CD14-positive monocyte (primary cell): ENCODE results near the gene AFG1L. TPM values are rescaled to one million over a fixed set of nuclear protein-coding genes. Genes with fewer than 3 reads are reported as not detected.

ENCODE experiments used
- DNase-seq, 3 donors: peaks; one replicate each; pipeline ENCODE4 v3.0.0-alpha.2; 2011 to 2022
- H2AFZ ChIP-seq: 2 replicates; pipeline ENCODE4 v1.6.0; 2012; ENCODE audit warnings: mild to moderate bottlenecking, low read depth, low read length, inconsistent platforms; ENCODE audit not compliant: insufficient read depth, poor library complexity, severe bottlenecking
- H3K27ac ChIP-seq, 2 donors: 1 replicate in 1 of 2; 2 replicates in 1 of 2; pipeline ENCODE4 v1.5.1; 2012 to 2013; ENCODE audit warnings: low read length in 2 of 2, control low read depth in 1 of 2, inconsistent platforms in 1 of 2, low read depth in 1 of 2, mild to moderate bottlenecking in 1 of 2
- H3K27me3 ChIP-seq, 2 donors: one replicate each; pipeline versions ENCODE4 v1.6.0 to v1.6.1; 2011 to 2013; ENCODE audit warnings: low read length in 2 of 2; ENCODE audit not compliant: control insufficient read depth in 2 of 2, insufficient read depth in 2 of 2
- H3K36me3 ChIP-seq, 2 donors: replicated peaks in 1 of 2; 1 replicate in 1 of 2; 2 replicates in 1 of 2; pipeline versions ENCODE4 v1.5.1 to v1.6.1; 2012 to 2013; ENCODE audit warnings: low read length in 2 of 2, control low read depth in 1 of 2, inconsistent platforms in 1 of 2, mild to moderate bottlenecking in 1 of 2; ENCODE audit not compliant: insufficient read depth in 2 of 2, control insufficient read depth in 1 of 2
- H3K4me1 ChIP-seq, 2 donors: 1 replicate in 1 of 2; 2 replicates in 1 of 2; pipeline versions ENCODE4 v1.5.1 to v1.6.1; 2012 to 2013; ENCODE audit warnings: low read length in 2 of 2, control low read depth in 1 of 2, inconsistent platforms in 1 of 2, mild to moderate bottlenecking in 1 of 2, moderate library complexity in 1 of 2; ENCODE audit not compliant: insufficient read depth in 2 of 2, control insufficient read depth in 1 of 2
- H3K4me2 ChIP-seq: replicated peaks from 2 replicates; pipeline ENCODE3; 2012; ENCODE audit warnings: low read length, moderate library complexity, mild to moderate bottlenecking; ENCODE audit not compliant: poor library complexity, severe bottlenecking; ENCODE audit errors: extremely low read depth
- H3K4me3 ChIP-seq, 3 experiments: fragments of 200-600 bp in 1 of 3; sonication (generic) in 1 of 3; replicated peaks in 1 of 3; 1 replicate in 2 of 3; 2 replicates in 1 of 3; pipeline ENCODE4 v1.5.1; 2011 to 2013; ENCODE audit warnings: low read length in 3 of 3, mild to moderate bottlenecking in 3 of 3, control low read depth in 2 of 3, low read depth in 2 of 3, inconsistent platforms in 1 of 3, moderate library complexity in 1 of 3
- H3K79me2 ChIP-seq: 2 replicates; pipeline ENCODE4 v1.6.0; 2012; ENCODE audit warnings: mild to moderate bottlenecking, control low read depth, inconsistent platforms, low read length, moderate library complexity; ENCODE audit not compliant: insufficient read depth
- H3K9ac ChIP-seq: 2 replicates; pipeline ENCODE4 v1.6.0; 2017; ENCODE audit warnings: low read length, mild to moderate bottlenecking; ENCODE audit not compliant: insufficient read depth, poor library complexity, severe bottlenecking
- H3K9me3 ChIP-seq, 2 donors: replicated peaks in 1 of 2; 1 replicate in 1 of 2; 2 replicates in 1 of 2; pipeline versions ENCODE4 v1.5.1 to v1.6.1; 2012 to 2013; ENCODE audit warnings: low read length in 2 of 2, control low read depth in 1 of 2; ENCODE audit not compliant: control insufficient read depth in 1 of 2, insufficient read depth in 1 of 2
- H4K20me1 ChIP-seq: 2 replicates; pipeline ENCODE4 v1.6.0; 2012; ENCODE audit warnings: mild to moderate bottlenecking, low read length, control low read depth, moderate library complexity; ENCODE audit not compliant: insufficient read depth
- H3K27ac Mint-ChIP-seq, 7 donors: one replicate each; pipeline ENCODE4 v1.8.0; 2020; ENCODE audit warnings: mild to moderate bottlenecking in 7 of 7, mixed read lengths in 7 of 7, moderate library complexity in 6 of 7, inconsistent platforms in 2 of 7
- H3K27me3 Mint-ChIP-seq, 3 donors: one replicate each; pipeline ENCODE4 v1.8.0; 2021 to 2022; ENCODE audit warnings: low read depth in 3 of 3, mild to moderate bottlenecking in 3 of 3, mixed read lengths in 3 of 3, moderate library complexity in 3 of 3, inconsistent platforms in 1 of 3
- H3K36me3 Mint-ChIP-seq, 2 donors: one replicate each; pipeline ENCODE4 v1.8.0; 2020; ENCODE audit warnings: mixed read lengths in 2 of 2, inconsistent platforms in 1 of 2, mild to moderate bottlenecking in 1 of 2
- H3K4me1 Mint-ChIP-seq: one replicate; pipeline ENCODE4 v1.8.0; 2020; ENCODE audit warnings: mild to moderate bottlenecking, mixed read lengths
- H3K4me3 Mint-ChIP-seq, 2 donors: one replicate each; pipeline ENCODE4 v1.8.0; 2020; ENCODE audit warnings: mild to moderate bottlenecking in 2 of 2, mixed read lengths in 2 of 2, moderate library complexity in 1 of 2
- H3K9me3 Mint-ChIP-seq, 7 donors: one replicate each; pipeline ENCODE4 v1.8.0; 2020 to 2022; ENCODE audit warnings: mixed read lengths in 7 of 7, mild to moderate bottlenecking in 6 of 7, moderate library complexity in 6 of 7, inconsistent platforms in 2 of 7
- CTCF ChIP-seq: fragments of 200-600 bp; IDR thresholded peaks from one replicate; pipeline ENCODE4 v1.8.0; 2022; ENCODE audit warnings: antibody characterized with exemption, mild to moderate bottlenecking
- WGBS: methylation state at CpG from one replicate; pipeline ENCODE4 v1.1.5; 2013; ENCODE audit warnings: missing lambda C conversion rate; ENCODE audit not compliant: insufficient coverage; 5-methylcytosine and 5-hydroxymethylcytosine counted together
- intact Hi-C, 2 donors: fragments of 100-400 bp; cut with micrococcal nuclease; formaldehyde crosslinking; loops; one replicate each; pipeline versions ENCODE4 v1.15.0 to v1.15.1; 2023
- polyA plus RNA-seq, 3 donors: library from polyadenylated mRNA; depleted of rRNA in 1 of 3; unstranded in 2 of 3; stranded (reverse) in 1 of 3; fragments of 300-500 nt in 2 of 3; fragments of >200 nt in 1 of 3; fragmentation: Illumina TruSeq in 2 of 3; gene quantifications; 1 replicate in 2 of 3; 2 replicates in 1 of 3; pipeline ENCODE4 v1.2.3, GENCODE V29; 2012 to 2021

Gene AFG1L
- polyA plus RNA-seq, 3 donors: 0.95 to 2.8 (median 2.7) TPM

GRCh38 chr6:108468346-108468745, 173.5 kb downstream of the AFG1L start:
- no CpG with 5 or more reads among the region's 1 CpG for WGBS
- H3K27me3 ChIP-seq: no peaks in the 10 kb centered on the region
- H3K9me3 ChIP-seq: no peaks in the 10 kb centered on the region
- no peaks in the 10 kb centered on the region for H3K9me3 Mint-ChIP-seq
- no peak overlapping the region for H3K4me2 ChIP-seq
- H3K4me1 Mint-ChIP-seq: peaks cover 8% of the 10 kb centered on the region
- DNase-seq: no peak
- H3K27ac ChIP-seq: no peak overlapping the region
- intact Hi-C loops: no loop called here
- peaks cover 0 to 1% of the 10 kb centered on the region in 2 donors for H3K36me3 Mint-ChIP-seq
- H3K4me3 Mint-ChIP-seq: no peak overlapping the region
- H2AFZ ChIP-seq: no peak overlapping the region
- no peak overlapping the region for H3K27ac Mint-ChIP-seq
- H3K9ac ChIP-seq: no peak overlapping the region
- no peak overlapping the region for H3K4me3 ChIP-seq
- no peaks in the 10 kb centered on the region for H3K36me3 ChIP-seq
- peaks cover 0 to 1% (median 0%) of the 10 kb centered on the region in 3 donors for H3K27me3 Mint-ChIP-seq
- H3K79me2 ChIP-seq: no peaks in the 10 kb centered on the region
- H3K4me1 ChIP-seq: no peaks in the 10 kb centered on the region
- no peaks in the 10 kb centered on the region for H4K20me1 ChIP-seq
- TF ChIP-seq CTCF: no peak

GRCh38 chr6:108469316-108469715, 174.5 kb downstream of the AFG1L start:
- Mint-ChIP-seq H3K27me3 (peaks cover 0 to 4% (median 0%) of the 10 kb centered on the region in 3 donors), H3K4me1 (peaks cover 6% of the 10 kb centered on the region), H3K9me3 (no peaks in the 10 kb centered on the region), H3K4me3 (no peak overlapping the region), H3K36me3 (peaks cover 3 to 4% of the 10 kb centered on the region in 2 donors), H3K27ac (peak overlapping the region in 1 of 7 donors; percentile 15)
- TF ChIP-seq CTCF: no peak
- no peaks in the 10 kb centered on the region for H3K4me1 ChIP-seq
- no peak overlapping the region for H3K9ac ChIP-seq
- H3K4me3 ChIP-seq: no peak overlapping the region
- no peaks in the 10 kb centered on the region for H4K20me1 ChIP-seq
- no peaks in the 10 kb centered on the region for H3K27me3 ChIP-seq
- H3K79me2 ChIP-seq: no peaks in the 10 kb centered on the region
- H3K27ac ChIP-seq: no peak overlapping the region
- no peak for DNase-seq
- H3K4me2 ChIP-seq: no peak overlapping the region
- intact Hi-C loops: no loop called here
- H2AFZ ChIP-seq: no peak overlapping the region
- no peaks in the 10 kb centered on the region for H3K9me3 ChIP-seq
- WGBS: 85% methylated on average over 1 of the region's 1 CpG
- H3K36me3 ChIP-seq: no peaks in the 10 kb centered on the region
